ENCODE measurements around the gene PAQR8.
"Not testable (repeated sequence)": the region's sequence is repeated elsewhere in the genome, so short reads cannot be mapped to it uniquely, and the experiment has no call there.

Gene PAQR8

DNA sequence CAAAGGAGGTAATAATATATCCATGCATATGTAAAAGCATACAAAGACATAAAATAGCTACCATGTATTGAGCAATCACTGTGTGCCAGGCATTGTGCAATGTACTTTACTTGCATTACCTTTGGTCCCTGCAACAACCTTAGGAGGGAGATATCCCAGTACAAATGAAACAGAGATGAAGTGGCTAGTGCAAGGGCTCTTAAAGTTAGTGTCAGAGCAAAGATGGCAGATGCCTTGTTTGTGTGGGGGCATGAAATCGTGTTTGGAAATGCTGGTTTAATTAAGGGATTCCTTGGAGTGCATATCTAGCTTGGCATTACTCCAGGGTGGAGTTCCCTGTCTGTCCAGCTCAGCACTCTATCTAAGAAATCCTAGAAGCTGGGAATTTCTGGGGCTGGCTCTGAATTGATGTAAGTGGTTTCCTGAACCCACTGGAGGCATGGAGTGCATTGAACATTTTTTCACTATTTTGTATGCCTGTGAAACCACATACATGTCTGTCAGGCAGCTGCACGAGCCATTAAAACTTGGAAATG is 9.8 kb downstream of the PAQR8 start:
- in situ Hi-C loops (cut with HindIII; ENCODE audit: low pct_unique_long_range_greater_than_20kb, low sequenced_read_pairs): no loop called here
- DNase-seq (ENCODE audit: low read depth in 1 of 2, low spot score in 1 of 2): no peak
- no peak for TF ChIP-seq JUND (IDR thresholded peaks at IDR 0.05; ENCODE audit: low read depth)

DNA sequence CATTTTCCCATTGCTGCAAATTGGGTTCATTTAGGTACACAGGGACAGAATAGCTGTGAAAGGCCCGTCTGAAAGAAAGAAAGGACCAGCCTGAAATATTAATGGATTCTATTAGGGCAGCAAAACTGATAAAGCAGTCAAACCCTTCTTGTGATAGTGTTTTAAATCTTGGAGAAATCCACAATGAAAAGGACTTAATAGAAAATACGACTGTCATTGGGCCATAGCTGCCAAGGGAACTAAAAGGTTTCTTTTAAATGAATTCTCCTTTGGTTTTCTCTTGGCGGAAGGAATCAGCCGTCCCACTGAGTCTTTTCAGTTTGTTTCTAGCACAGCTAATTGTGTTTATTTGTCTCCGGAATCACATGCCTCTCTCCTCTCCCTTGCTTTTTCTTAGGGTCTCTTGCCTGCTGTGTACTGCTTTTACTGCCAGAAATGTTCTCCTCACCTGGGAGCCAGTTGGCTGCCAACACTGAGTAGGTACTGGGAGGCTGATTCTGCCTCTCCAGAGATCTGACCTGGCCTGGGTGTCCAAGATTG is 11.3 kb downstream of the PAQR8 start:
- no peak for TF ChIP-seq JUND (IDR thresholded peaks at IDR 0.05; ENCODE audit: low read depth)
- in situ Hi-C loops (cut with HindIII; ENCODE audit: low pct_unique_long_range_greater_than_20kb, low sequenced_read_pairs): no loop called here

DNA sequence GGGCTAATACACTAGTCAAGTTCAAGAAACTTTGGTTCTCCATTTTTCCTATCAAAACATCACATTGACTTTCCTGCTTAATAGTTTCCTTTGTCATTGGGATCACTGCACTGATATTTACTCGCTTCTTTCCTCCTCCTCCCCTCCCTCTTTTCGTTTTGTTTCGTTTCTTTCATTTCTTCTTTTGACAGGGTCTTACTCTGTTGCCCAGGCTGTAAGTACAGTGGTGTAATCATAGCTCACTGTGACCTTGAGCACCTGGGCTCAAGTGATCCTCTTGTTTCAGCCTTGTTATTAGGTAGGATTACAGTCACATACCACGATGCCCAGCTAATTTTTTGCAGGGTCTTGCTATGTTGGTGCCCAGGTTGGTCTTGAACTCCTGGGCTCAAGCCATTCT is 12.3 kb downstream of the PAQR8 start:
- DNase-seq (ENCODE audit: low read depth in 1 of 2, low spot score in 1 of 2): no peak
- in situ Hi-C loops (cut with HindIII; ENCODE audit: low pct_unique_long_range_greater_than_20kb, low sequenced_read_pairs): no loop called here
- no peak for TF ChIP-seq JUND (IDR thresholded peaks at IDR 0.05; ENCODE audit: low read depth)

More for the DNA sequence above, 11.3 kb downstream of the PAQR8 start:
- no peak for DNase-seq (ENCODE audit: low read depth in 1 of 2, low spot score in 1 of 2)

DNA sequence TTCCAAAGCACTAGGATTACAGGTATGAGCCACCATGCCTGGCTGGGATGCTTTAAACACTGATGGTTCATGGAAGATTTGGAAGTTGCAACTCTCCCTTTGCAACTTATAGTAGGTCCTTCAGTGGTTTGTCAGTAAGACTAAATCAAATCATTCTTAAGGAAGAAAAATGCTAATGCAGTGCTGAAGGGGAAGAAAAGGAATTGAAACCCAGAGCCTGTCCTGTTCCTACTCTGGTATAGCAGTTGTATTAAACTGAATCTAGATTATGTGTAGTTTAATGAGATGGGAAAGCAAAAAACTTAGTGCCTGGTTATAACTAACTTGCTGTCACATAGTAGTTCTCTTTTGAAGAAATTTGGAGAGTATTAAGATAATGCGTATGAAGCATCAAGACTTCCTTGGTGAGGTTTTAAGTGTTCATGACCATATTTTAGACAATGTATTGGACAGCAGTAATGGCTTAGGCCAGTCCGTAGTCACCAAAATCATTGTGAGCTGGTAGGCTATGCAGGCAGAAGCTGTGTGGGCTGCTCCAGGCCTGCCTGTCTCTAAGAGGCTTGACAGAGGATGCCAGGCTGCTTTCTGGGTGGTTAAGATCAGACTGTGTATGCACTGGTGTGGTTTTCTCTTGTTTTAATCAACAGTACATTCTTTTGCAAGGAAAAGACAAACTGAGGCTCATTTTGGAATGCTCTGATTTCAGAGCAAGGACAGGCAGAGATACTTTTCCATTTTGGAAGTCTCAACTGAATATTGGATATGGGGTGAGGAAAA is 14.0 kb downstream of the PAQR8 start:
- no peak for TF ChIP-seq JUND (IDR thresholded peaks at IDR 0.05; ENCODE audit: low read depth)
- DNase-seq (ENCODE audit: low read depth in 1 of 2, low spot score in 1 of 2): no peak
- in situ Hi-C loops (cut with HindIII; ENCODE audit: low pct_unique_long_range_greater_than_20kb, low sequenced_read_pairs): no loop called here

DNA sequence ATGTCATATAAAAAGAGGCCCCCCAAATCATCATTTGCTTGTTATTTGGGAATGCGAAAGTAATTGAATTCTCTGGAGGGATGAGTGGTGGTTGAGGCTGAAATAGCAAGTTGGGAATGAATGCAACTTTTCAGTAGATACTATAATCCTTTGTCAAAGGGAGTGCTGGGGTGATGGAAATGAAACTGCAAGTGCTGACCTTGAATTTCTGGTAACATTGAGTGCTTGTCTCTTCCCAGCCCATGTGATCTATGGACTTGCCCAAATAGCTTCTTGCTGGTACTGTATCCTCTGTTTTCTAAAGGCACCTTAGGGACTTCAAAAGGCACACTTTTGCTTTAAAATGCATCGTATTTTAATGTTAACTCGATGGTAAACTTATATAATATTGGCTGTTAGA is 14.8 kb downstream of the PAQR8 start:
- no peak for TF ChIP-seq JUND (IDR thresholded peaks at IDR 0.05; ENCODE audit: low read depth)
- in situ Hi-C loops (cut with HindIII; ENCODE audit: low pct_unique_long_range_greater_than_20kb, low sequenced_read_pairs): no loop called here
- no peak for DNase-seq (ENCODE audit: low read depth in 1 of 2, low spot score in 1 of 2)

DNA sequence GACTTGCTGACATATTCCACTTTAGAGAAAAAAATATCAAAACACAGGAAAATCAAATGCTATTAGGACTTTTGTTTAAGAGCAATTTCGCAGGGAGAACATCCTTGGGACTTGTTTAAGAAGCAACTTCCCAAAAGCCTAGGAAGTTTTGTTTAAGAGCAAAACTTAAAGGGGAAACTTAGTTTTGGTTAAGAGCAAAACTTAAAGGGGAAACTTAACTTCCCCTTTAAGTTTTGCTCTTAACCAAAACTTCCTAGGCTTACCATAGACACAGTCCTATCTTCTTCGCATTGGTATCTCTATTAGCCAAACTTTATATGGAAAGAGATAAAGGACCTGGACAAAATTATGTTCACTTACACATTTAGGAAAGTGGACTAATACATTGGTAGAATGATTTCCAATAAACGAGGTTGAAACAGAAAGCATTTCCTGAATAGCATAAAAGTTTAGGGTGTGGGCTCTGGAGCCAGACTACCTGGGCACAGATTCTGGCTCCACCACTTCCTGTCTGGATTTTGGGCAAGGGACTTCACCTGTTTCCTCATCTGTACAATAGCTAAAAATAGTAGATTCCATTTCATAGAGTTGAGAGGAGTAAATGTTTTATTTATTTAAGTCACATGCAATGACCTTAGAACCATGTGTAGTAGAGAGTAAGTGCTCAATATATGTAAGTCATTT is 15.7 kb downstream of the PAQR8 start:
- no peak for DNase-seq (ENCODE audit: low read depth in 1 of 2, low spot score in 1 of 2)
- in situ Hi-C loops (cut with HindIII; ENCODE audit: low pct_unique_long_range_greater_than_20kb, low sequenced_read_pairs): no loop called here
- no peak for TF ChIP-seq JUND (IDR thresholded peaks at IDR 0.05; ENCODE audit: low read depth)

DNA sequence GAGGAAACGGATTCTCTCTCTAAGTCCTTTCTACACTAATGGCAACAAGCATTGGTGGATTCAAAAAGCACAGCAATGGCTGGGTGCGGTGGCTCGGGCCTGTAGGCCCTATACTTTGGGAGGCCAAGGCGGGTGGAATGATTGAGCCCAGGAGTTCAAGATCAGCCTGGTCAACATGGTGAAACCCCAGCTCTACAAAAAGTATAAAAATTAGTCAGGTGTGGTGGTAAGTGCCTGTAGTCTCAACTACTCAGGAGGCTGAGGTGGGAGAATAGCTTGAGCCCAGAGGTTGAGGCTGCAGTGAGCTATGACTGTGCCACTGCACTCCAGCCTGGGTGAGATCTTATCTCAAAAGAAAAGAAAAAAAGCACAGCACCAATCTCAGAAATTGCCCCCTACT is 19.3 kb downstream of the PAQR8 start:
- TF ChIP-seq JUND (IDR thresholded peaks at IDR 0.05; ENCODE audit: low read depth): no peak
- DNase-seq (ENCODE audit: low read depth in 1 of 2, low spot score in 1 of 2): no peak
- in situ Hi-C loops (cut with HindIII; ENCODE audit: low pct_unique_long_range_greater_than_20kb, low sequenced_read_pairs): no loop called here

DNA sequence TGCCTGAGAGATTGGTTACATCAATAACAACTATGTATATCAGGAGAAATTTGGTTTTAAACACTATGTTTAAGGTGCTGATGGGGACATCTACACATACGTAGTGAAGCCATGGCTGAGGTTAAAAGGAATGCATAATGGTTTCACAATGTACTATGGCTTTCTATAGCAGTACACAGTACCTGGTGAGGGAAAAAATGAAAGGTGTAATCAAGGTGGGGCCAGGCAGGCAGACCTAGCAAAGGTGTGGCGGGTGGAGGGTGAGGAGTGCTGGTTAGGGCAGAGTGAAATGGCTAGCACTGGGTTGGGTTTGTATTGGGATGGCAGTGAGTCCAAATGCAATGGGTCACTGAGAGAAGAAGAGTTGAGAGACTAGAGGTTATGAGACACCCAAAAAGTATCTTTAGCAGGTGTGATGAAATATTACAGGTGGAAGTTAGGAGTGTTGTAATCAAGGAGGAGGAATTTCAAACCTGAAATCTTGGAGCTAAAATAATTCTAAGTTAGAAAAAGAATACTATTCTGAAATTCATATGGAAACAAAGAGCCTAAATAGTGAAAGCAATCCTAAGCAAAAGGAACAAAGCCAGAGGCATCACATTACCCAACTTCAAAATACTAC is 22.3 kb downstream of the PAQR8 start:
- in situ Hi-C loops (cut with HindIII; ENCODE audit: low pct_unique_long_range_greater_than_20kb, low sequenced_read_pairs): no loop called here
- DNase-seq (ENCODE audit: low read depth in 1 of 2, low spot score in 1 of 2): no peak
- TF ChIP-seq JUND (IDR thresholded peaks at IDR 0.05; ENCODE audit: low read depth): no peak

DNA sequence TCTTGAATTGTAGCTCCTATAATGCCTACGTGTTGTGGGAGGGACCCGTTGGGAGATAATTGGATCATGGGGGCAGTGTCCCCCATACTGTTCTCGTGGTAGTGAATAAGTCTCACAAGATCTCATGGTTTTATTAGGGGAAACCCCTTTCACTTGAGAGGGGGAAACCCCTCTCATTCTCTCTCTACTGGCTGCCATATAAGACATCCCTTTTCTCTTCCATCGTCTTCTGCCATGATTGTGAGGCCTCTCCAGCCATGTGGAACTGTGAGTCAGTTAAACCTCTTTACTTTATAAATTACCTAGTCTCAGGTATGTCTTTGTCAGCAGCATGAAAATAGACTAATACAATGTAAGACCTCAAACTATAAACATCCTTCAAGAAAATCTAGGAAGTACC is 23.1 kb downstream of the PAQR8 start:
- in situ Hi-C loops (cut with HindIII; ENCODE audit: low pct_unique_long_range_greater_than_20kb, low sequenced_read_pairs): no loop called here
- no peak for TF ChIP-seq JUND (IDR thresholded peaks at IDR 0.05; ENCODE audit: low read depth)
- DNase-seq (ENCODE audit: low read depth in 1 of 2, low spot score in 1 of 2): no peak

DNA sequence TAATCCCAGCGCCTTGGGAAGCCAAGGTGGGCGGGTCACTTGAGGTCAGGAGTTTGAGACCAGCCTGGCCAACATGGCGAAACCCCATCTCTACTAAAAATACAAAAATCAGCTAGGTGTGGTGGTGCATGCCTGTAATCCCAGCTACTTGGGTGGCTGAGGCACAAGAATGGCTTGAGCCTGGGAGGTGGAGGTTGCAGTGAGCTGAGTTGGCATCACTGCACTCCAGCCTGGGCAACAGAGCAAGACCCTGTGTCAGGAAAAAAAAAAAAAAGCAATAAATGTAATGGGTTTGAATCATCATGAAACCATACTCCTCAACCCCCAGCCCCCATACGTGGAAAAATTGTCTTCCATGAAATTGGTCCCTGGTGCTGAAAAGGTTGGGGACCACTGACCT is 26.2 kb downstream of the PAQR8 start:
- in situ Hi-C loops (cut with HindIII; ENCODE audit: low pct_unique_long_range_greater_than_20kb, low sequenced_read_pairs); DNase-seq (ENCODE audit: low read depth in 1 of 2, low spot score in 1 of 2): not testable (repeated sequence)

DNA sequence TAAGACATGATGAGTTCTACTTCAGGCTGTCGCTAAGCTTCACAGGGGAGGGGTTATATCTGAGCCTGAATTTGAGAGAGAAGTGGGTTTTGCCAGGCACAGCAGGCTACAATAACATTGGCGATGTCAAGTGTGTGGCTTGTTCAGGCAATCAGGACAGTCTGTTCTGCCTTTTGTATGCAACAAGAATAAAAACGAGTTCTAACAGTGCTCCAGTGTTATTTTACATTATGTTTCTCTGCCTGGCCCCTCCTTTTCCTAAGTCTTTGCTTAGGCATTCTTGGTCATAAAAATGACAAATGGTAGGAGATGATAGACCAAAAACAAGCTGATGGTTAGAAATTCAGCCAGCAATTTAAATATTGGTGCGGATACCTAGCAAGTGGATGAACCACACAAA is 26.8 kb downstream of the PAQR8 start:
- TF ChIP-seq JUND (IDR thresholded peaks at IDR 0.05; ENCODE audit: low read depth): no peak
- no peak for DNase-seq (ENCODE audit: low read depth in 1 of 2, low spot score in 1 of 2)
- in situ Hi-C loops (cut with HindIII; ENCODE audit: low pct_unique_long_range_greater_than_20kb, low sequenced_read_pairs): no loop called here

DNA sequence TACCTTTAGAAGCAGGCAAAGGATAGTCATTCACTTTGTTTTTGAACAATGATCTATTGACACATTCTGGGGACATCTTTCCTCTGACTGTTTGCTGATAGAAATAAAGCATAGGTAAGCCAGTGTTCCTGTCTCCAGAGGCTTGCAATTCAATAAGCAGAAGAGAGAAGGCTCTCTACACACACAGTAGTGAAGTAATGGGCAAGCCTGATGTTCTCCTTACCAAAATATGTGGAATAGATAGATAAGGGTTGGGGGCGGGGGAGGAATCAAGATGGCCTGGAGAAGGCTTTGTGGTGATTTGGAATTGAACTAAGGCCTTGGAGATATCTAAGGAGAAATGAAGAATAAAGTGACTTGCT is 27.3 kb downstream of the PAQR8 start:
- no peak for TF ChIP-seq JUND (IDR thresholded peaks at IDR 0.05; ENCODE audit: low read depth)
- no peak for DNase-seq (ENCODE audit: low read depth in 1 of 2, low spot score in 1 of 2)
- in situ Hi-C loops (cut with HindIII; ENCODE audit: low pct_unique_long_range_greater_than_20kb, low sequenced_read_pairs): no loop called here

All from T47D (cell line).